ENCODE data around the gene NPTX2.

Gene NPTX2

DNA sequence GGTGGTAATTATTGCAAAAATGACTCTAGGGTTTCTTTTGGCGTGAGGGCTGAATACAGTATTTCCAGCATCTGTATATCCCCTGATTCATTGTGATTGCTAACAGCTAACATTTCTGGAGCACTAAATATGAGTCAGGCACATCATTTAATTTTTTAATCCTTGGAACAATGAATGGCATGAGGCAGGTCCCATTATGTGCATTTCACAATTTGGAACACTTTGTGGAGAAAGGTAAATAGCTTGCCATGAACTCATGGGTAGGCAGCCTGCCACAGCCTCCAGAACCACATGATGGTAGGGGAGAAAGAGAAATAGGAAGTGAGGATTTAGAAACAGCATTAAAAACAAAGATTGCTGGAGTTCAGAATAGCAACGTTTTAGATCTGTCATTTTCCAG, 1.7 kb downstream of the NPTX2 start:
- DNase-seq (ENCODE audit: low read depth) = no peak

DNA sequence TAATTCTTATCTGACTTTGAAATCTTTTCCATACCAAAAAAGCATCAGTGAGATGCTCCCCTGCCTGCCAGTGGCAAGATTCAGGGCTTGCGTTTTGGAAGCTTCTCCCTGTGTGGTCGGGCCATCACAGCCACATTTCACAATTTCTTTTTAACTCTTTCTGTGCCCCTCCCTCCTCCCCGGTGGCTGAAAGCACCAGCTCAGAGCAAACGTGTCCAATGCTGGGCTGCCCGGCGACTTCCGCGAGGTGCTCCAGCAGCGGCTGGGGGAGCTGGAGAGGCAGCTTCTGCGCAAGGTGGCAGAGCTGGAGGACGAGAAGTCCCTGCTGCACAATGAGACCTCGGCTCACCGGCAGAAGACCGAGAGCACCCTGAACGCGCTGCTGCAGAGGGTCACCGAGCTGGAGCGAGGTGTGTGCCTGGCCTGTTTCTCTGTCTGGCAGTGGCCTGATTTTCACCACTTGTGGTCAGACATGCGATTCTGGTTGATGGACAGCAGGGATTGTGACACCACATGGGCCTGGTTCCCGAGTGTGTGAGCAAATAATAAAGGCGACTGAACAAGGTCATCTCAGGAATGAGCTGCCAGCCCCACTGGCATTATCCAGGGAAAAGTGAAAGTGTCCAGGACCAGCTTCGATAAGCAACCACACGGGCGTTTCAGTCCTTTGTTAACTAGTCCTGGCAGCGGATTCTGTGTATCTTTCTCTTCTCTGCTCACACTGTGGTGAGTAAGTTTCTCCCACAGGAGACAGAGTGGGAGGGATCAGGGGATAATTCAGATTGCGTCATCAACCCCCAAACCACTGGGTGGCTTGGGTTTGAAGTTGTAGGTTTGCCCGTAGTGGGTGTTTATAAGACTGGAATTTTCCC, 2.6 kb downstream of the NPTX2 start:
- DNase-seq (ENCODE audit: low read depth) = peak; percentile 7

DNA sequence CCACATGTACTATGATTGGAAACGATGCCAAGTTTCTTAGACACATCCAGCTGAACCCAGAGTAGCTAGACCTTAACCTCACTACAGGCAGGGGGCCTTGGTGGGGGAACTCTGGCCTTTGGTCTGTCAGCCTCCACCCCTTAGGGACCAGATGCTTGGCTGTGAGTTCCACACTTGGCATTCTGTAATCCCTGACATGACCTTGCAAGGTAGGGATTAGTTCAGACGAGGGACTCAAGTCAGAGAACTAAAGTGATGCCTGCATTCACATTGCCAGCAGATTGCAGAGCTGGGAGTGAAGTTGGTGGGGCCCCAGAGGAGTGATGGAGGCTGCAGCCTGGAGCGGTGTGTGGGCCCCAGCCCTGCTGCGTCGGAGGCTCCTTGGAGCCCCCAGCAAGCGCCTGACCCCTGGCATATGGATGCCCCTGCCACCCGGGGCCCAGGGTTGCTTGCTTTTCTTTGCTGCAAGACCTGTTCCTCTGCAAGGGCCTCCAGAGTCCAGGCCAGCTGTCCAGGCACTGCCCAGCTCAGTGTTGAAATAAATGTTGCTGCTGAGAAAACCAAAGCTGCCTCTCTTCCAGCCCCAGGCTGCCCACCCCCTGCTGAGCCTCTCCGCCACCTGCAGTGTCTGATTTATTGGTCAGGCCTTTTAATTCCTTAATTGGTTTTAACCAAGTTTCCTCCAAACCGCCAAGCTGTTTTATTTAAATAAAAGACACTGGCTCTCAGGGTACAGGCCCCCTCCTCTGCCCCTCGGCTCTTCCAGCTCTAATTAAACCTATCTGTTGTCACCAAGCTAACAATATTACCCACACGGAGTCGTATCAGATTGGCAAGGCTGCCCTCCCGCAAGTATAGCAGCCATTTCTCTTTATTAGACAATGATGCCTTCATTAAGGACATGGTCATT, 4.7 kb downstream of the NPTX2 start:
- DNase-seq (ENCODE audit: low read depth) = no peak

DNA sequence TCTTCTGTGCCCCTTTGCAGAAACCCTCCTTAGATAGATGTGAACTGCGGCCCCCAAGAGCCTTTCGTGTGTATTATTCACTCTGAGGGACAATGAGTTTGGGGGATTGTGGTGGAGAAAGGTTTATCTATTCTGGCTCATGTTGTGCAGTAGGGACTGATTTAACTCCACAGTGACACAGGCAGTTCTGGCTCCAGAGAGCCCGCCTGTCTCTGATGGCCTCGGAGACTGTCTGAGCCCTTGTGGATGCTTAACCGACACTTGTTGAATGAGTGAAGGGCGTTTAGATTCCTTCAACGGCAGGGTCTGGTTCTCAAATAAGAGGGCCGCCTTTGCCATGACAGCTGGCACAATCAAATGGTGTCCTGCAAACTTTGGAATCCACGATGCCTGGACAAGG, 5.8 kb downstream of the NPTX2 start:
- DNase-seq (ENCODE audit: low read depth) = no peak

DNA sequence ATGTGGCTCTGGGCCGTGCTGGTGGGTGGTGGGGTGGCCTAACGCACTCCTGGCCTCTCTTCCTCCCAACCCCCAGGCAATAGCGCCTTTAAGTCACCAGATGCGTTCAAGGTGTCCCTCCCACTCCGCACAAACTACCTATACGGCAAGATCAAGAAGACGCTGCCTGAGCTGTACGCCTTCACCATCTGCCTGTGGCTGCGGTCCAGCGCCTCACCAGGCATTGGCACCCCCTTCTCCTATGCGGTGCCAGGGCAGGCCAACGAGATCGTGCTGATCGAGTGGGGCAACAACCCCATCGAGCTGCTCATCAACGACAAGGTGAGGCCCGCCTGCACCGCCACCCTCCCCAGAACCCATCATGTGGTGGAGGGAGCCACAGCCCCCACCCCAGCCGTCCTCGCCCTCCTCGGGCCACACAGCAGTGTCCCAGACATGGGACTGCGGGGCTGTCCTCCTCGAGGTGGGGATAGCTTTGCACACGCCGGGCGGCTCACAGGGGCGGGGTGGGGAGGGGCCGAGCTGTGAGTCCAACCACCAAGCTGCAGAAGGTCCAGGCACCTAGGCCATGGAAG, 7.8 kb downstream of the NPTX2 start:
- no peak for DNase-seq (ENCODE audit: low read depth)

DNA sequence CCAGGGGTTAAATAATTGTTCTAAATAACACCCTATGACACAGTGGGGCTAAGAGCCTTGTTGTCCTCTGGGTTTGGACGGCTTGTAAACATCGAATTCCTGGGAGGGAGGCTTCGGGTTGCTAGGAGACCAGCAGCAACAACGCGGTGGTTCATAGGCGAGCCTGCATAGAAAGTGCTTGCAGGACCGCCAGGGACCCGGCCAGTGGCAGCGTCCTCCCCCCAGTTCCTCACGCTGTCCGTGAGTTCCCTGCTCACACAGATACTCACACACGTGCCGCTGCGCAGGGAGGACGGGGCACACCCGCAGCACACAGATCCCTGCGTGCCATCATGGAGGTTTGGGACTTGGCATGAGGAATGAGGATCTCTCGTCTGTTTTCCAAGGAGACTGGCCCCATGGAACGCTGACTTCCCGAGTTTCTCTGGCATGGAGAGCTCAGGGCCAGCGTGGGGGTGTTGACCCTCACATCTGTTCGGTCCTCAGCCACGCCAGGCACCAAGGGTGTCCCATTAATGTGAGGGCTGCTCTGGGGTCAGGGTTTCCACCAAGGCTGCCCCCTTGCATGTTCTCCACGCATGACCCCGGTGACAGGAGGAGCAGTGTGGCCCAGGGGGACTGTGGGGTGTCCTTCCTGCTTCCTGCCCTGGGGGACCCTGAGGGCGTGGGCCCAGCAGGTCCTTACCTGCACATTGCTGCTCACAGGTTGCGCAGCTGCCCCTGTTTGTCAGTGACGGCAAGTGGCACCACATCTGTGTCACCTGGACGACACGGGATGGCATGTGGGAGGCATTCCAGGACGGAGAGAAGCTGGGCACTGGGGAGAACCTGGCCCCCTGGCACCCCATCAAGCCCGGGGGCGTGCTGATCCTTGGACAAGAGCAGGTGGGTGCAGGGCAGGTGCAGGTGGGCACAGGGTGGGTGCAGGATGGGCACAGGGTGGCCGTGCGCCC, 9.7 kb downstream of the NPTX2 start:
- DNase-seq (ENCODE audit: low read depth) = no peak

DNA sequence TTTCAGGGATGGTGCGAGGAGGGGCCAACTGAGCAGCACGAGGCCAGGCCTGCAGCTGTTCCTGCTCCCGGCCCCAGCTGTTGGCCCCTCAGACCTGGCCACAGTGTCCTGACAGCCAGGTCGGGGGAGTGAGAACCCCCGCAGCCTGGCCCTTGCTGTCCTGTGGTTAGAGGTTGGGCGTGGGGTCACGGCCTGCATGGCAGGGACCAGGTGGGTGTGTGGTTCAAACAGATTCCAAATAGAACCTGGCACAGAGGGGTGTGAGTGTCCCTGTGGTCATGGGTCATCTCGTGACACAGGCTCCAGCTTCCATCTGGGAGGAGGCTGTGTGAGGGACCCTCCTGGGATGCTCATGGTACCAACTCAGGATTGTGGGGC, 10.3 kb downstream of the NPTX2 start:
- no peak for DNase-seq (ENCODE audit: low read depth)

DNA sequence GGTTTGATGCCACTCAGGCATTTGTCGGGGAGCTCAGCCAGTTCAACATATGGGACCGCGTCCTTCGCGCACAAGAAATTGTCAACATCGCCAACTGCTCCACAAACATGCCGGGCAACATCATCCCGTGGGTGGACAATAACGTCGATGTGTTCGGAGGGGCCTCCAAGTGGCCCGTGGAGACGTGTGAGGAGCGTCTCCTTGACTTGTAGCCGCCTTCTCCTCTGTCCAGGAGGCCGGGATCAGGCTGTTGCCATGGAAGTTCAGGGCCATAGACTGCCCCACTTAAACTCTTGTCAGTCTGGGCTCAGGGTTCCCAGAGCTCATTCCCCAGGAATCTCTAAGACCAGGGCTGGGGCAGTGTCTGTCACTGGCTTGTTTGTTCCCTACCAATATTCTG, 11.3 kb downstream of the NPTX2 start:
- no peak for DNase-seq (ENCODE audit: low read depth)

DNA sequence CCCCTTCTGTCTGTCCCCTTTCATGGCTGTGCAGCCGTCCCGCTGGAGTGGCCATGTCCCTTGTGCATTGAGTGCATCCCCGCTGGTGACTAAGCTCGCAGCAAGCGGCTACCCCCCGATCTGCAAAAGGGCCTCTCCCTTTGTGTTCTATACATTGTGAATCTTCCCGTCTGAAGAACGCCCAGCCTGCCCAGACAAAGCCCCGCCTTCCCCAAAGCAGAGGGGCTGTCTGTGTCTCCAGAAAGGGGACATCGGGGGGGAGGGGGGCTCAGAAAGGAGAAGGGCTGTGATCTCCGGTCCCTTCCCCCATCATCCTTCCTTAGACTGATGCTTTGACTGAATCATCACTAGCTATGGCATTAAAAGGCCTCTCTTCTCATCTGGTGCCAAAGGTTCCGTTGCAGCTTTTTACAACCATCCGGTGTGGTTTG, 11.9 kb downstream of the NPTX2 start:
- no peak for DNase-seq (ENCODE audit: low read depth)

DNA sequence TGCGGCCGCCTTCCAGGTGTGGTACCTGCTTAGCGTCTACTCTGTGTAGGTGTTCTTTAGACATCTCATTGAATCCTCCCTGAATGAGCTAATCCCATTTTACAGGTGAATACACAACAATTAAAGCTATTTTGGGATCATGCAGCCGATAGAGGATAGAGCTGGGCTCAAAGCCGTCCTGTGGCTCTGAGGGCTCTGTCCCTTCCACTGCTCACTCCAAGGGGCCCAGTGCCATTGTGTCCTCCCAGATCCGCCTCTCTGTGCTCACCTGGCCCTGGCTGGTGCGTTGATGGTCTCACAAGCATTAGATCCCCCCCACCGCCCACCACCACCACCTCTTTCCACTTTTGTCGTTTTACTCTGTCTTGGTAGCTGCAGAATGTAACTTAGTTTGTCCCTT, 13.1 kb downstream of the NPTX2 start:
- DNase-seq (ENCODE audit: low read depth) = no peak

DNA sequence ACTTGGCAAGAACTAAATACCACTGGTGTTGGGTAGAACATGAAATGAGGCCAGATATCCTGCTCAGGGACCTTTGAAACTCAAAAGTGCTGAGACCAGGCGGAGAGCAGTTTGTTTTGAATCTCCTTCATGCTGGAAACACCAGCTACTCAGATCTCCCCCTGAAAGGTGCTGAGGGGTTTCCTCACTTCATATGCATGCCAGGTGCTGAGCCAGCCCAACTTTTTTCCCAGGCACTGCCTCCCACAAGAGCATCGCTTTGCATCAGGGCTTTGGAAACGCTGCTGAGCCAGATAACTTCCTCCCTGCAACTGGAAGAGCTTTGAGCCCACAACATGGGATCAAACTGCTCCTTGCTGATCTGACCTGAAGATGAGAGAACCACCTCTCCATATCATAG, 13.7 kb downstream of the NPTX2 start:
- no peak for DNase-seq (ENCODE audit: low read depth)

DNA sequence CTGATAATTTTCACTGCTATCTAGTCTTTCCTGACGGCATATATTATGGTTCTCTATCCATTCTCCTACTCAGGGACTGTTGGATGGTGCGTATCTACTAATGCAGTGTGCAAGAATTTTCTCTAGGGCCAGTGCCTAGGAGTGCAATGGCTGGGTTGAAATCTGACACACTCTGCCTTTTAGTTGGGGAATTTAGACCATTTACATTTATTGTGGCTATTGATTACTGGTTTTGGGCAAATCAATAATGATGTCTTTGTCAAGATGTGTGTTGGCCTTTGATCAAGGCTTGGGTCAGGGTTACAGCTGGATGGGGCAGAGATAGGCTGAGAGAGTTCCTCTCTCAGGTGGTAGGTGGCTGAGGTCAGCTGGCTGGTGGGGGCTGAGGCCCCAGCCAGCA, 21.8 kb downstream of the NPTX2 start:
- no peak for DNase-seq (ENCODE audit: low read depth)

DNA sequence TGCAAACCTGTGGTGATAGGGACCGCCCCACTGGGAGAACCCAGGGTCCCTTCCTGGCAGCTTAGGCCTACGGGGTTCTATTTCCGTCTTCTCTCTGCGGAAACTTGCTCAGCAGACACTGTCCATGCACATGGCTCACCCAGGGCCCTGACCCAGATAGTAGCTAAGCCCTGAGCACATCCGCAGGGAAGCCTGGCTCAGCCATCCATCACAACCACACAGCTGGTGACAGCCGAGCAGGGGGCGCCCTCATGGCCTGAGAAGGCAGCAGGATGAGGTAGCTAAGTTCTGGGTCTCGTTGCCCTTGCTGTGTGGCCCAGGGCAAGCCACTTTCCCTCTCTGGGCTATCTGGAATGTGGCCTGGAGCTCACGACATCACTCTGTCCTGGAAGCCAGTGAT, 23.3 kb downstream of the NPTX2 start:
- no peak for DNase-seq (ENCODE audit: low read depth)

DNA sequence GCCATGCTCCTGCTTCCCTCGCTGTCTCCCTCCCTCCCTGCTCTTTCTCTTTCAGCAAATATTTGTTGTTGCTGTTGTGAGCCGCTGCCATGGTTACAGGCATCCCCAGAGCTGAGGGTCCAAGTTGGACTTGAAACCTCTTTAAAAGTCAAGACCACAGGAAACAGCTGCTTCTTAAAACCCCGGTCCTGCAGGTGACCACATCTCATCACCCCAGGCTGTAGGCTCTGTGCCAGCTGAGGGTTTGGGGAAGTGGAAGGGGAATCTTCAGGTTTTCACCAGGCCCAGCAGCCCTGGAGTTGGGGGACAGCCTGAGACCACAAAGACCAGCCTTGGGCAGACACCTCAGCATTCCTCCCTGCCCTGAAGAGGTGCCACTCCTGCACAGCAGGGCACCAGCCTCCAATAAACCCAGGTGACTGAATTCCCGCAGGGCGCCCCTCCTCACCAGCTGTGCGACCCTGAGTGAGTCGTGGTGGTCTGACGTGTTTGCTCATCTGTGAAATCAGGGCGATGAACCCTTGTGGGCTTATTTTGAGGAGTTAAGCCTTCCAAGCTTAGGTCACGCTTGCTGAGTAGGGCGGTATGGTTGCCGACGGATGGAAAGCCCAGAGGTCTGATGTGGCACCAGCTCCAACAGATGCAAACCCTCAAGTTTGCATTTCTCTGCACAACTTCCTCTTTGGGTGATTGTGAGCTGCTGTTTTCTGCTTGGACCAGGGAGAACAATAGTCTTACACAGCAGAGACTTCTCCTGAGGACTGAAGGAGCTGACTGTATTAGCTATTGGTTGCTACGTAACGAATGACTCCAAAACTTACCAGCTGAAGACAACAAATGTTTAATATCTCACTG, 24.8 kb downstream of the NPTX2 start:
- no peak for DNase-seq (ENCODE audit: low read depth)

DNA sequence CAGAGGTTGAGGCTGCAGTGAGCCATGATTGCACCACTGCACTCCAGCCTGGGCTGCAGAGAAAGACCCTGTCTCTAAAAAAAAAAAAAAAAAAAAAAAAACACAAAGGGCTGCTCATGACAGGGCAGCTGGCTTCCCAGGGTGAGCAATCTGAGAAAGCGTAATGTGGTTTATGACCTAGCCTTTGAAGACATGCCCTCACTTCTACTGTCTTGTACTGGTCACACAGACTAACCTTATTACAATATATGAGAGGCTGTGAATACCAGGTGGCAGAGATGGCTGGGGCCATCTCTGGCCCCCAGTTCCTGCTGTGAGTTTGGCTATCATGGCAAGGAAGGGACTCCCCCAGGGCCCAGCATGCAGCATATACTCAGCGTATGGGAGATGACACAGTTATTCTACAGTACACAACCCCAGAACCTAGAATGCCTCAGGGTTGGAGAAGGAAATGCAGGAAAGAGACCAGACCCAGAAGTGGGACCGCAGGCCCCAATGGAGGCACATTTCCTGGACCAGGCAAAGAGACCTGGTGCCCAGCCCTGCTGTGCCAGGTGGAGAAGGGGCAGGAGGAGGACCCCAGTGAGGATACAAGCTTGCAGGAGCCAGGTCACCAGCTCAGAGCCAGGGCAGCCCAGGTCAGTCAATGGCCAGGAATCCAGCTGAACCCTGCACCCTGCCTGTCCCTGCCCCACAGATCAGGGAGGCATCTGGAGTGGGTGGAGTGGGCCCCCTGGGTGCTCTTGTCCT, 26.3 kb downstream of the NPTX2 start:
- DNase-seq (ENCODE audit: low read depth) = no peak

DNA sequence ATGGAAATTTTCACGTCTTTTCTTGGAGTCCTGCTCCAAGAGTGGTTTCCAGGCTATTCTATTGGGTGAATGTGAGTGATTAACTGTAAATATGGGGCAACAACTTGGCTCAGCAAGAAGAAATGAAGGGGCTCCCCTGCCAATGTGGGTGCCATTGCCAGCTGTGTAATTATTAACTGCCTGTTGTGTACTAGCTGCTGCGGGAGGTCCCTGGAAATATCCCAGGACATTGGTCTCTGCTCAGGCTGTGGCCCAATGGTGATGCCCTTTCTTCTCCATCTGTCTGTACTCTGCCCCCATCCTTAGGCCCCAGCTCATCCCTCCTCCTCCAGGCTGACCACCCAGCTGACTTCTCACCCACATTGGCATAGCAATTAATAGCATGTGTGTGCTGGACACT, 29.4 kb downstream of the NPTX2 start:
- DNase-seq (ENCODE audit: low read depth) = no peak

DNA sequence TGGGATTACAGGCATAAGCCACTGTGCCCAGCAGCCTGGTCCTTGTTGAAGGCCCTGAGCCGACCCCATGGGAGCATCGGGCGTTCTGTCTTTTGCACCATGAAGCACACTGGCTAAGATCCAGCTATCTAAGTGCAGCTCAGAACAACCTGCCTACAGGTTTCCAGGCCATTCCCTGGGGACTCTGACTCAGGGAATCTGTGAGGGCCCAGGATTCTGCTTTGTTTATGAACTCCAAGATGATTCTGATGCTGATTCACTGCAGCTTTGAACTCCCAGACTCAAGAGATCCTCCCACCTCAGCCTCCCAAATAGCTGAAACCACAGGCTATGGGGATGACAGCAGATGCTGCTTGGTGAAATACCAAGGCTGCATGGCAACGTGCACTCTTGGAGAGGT, 30.2 kb downstream of the NPTX2 start:
- no peak for DNase-seq (ENCODE audit: low read depth)

DNA sequence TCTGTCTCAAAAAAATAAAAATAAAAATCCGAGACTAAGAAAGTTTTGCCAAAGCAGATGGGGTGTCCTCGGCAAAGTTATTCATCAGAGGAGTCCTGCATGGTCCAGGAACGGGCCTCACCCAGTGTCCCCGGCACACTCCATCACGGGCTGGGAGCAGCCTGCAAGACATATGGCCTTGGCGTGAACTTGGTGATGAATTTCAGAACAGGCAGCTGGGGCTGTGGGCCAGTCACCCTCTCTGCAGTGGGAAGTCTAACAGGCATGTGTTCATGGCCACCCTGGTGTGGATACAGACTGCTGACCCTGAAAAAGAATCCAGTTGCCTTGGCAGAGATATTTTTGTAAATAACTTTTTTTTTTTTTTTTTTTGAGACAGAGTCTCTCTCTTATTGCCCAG, 34.7 kb downstream of the NPTX2 start:
- DNase-seq (ENCODE audit: low read depth) = no peak

DNA sequence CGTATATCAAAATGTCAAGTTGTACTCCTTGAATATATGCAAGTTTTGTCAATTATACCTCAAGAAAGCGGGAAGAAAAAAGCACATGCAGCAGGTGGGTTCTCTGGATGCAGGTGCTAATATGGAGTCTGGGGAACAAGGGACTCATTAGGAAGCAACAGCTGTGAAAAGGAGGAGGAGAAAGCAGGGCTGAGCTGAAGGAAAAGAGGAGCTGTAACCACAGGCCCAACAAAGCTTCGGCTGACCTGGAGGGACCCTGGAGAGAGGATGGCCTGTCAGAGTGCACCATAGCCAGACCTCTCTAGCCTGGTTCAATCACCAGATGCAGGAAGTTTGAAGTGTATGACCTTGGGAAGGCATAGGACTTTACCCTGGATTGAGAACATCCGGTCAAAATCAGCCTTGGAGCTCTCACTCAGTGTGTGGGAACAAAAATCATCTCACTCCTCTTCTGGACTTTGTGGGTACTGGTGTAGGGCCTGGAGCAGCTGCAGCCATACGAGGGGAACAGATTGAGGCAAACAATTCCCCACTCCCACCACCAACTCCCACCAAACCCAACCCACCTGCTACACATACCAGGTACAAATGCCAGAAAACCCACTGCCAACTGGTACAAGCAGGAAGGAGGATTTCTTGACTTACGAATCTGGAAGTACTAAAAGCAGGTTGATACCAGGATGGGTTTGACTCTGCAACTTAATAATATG, 36.7 kb downstream of the NPTX2 start:
- DNase-seq (ENCODE audit: low read depth) = no peak
